Neural progenitor cell (in vitro differentiated cells): Measurements from ENCODE around the gene UNC13B.

Experiments
- CTCF ChIP-seq: fragments of 200-600 bp; sonication (generic); IDR thresholded peaks from 2 replicates; pipeline ENCODE4 v1.5.1; 2017; ENCODE audit warnings: antibody characterized with exemption, mild to moderate bottlenecking
- EZH2 ChIP-seq: fragments of 200-600 bp; sonication (generic); IDR thresholded peaks from 2 replicates; pipeline ENCODE4 v1.6.1; 2017; ENCODE audit warnings: antibody characterized with exemption, mild to moderate bottlenecking, moderate library complexity

- no peak for TF ChIP-seq CTCF
- TF ChIP-seq EZH2, result no peak
Measured at GRCh38 chr9:35431467-35431866, 269.7 kb downstream of the UNC13B start.
